H1 (cell line): ENCODE results near the gene PRCP.

Source experiments
- TF ChIP-seq, protein P1 (sequence below), 3 experiments: IDR thresholded peaks; 1 replicate in 2 of 3; 2 replicates in 1 of 3; pipeline versions ENCODE4 v1.5.1 to v1.6.1; 2011; ENCODE audit warnings: low read length in 3 of 3, mild to moderate bottlenecking in 3 of 3, inconsistent platforms in 2 of 3, low read depth in 1 of 3, moderate library complexity in 1 of 3; ENCODE audit not compliant: insufficient read depth in 1 of 3; ENCODE audit errors: control extremely low read depth in 1 of 3
- TF ChIP-seq, protein P2 (sequence below): IDR thresholded peaks from 2 replicates; pipeline ENCODE4 v1.6.1; 2012; ENCODE audit warnings: low read length, inconsistent platforms

DNA sequence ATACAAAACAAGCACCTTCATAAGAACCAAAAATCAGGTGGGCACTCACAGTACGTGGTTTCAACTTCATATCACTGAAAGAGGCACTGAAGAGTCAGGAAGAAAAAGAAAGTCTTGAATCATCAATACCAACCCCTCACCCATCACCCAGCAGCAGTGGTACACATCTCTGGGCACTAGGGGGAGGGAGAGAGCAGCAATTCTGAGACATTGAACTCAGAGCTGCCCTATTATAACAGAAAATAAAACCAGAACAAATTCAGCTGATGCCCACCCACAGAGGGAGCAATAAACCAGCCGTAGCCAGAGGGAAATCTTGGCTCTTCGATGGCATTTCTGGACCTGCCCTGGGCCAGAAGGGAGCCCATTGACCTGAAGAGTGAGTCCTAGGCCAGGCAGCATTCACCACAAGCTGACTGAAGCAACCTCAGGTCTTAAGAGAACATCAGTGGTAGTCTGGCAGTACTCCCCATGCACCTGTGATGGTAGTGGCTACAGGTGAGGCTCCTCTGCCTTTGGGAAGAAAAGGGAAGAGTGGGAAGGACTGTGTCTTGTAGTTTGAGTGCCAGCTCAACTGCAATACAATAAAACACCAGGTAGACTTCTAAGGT, 124.4 kb downstream of the PRCP start:
- TF ChIP-seq, protein P1, sequence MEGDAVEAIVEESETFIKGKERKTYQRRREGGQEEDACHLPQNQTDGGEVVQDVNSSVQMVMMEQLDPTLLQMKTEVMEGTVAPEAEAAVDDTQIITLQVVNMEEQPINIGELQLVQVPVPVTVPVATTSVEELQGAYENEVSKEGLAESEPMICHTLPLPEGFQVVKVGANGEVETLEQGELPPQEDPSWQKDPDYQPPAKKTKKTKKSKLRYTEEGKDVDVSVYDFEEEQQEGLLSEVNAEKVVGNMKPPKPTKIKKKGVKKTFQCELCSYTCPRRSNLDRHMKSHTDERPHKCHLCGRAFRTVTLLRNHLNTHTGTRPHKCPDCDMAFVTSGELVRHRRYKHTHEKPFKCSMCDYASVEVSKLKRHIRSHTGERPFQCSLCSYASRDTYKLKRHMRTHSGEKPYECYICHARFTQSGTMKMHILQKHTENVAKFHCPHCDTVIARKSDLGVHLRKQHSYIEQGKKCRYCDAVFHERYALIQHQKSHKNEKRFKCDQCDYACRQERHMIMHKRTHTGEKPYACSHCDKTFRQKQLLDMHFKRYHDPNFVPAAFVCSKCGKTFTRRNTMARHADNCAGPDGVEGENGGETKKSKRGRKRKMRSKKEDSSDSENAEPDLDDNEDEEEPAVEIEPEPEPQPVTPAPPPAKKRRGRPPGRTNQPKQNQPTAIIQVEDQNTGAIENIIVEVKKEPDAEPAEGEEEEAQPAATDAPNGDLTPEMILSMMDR (IDR thresholded peaks at IDR 0.05; ENCODE audit: control extremely low read depth in 1 of 3, insufficient read depth in 1 of 3, low read depth in 1 of 3, low read length in 3 of 3) = peak; percentile 77 to 88 (median 79)
- TF ChIP-seq, protein P2, sequence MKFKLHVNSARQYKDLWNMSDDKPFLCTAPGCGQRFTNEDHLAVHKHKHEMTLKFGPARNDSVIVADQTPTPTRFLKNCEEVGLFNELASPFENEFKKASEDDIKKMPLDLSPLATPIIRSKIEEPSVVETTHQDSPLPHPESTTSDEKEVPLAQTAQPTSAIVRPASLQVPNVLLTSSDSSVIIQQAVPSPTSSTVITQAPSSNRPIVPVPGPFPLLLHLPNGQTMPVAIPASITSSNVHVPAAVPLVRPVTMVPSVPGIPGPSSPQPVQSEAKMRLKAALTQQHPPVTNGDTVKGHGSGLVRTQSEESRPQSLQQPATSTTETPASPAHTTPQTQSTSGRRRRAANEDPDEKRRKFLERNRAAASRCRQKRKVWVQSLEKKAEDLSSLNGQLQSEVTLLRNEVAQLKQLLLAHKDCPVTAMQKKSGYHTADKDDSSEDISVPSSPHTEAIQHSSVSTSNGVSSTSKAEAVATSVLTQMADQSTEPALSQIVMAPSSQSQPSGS = no peak
